Hematopoietic multipotent progenitor cell treated with erythropoietin and hydrocortisone succinate and interleukin-3 and kit ligand, for 4 days (in vitro differentiated cells): ENCODE data around the gene MARVELD2.
"Not testable (repeated sequence)": the region's sequence is repeated elsewhere in the genome, so short reads cannot be mapped to it uniquely, and the experiment has no call there.

Experiments
- DNase-seq: peaks from one replicate; pipeline ENCODE4 v3.0.0-alpha.2; 2015

The MARVELD2 gene

GRCh38 chr5:69414885-69415583, at the start of gene MARVELD2:
Gene MARVELD2, plus strand, starts transcription at chr5:69415116. Its CDS starts 4,270 bp downstream, at chr5:69419386.
- peak; percentile 83 for DNase-seq

- peak; percentile 45 for DNase-seq
Measured at GRCh38 chr5:69367697-69368279, 47.1 kb upstream of the MARVELD2 start.

GRCh38 chr5:69368458-69369339, 46.2 kb upstream of the MARVELD2 start:
- DNase-seq, result peak; percentile 66

GRCh38 chr5:69369340-69370121, 45.4 kb upstream of the MARVELD2 start, which contains the start of the genes AK6, RAD17 and TAF9:
Gene AK6, minus strand, starts transcription at chr5:69369520. Its CDS starts 30 bp downstream, at chr5:69369490.
Gene RAD17, plus strand, starts transcription at chr5:69369818. Its CDS starts 2,391 bp downstream, at chr5:69372209.
Gene TAF9, minus strand, starts transcription at chr5:69369520. Its CDS starts 3,783 bp downstream, at chr5:69365737.
- DNase-seq, result peak; percentile 96

GRCh38 chr5:69370335-69370734, 44.6 kb upstream of the MARVELD2 start:
- DNase-seq, result not testable (repeated sequence)

- DNase-seq, result no peak
Measured at GRCh38 chr5:69372394-69372793, 42.5 kb upstream of the MARVELD2 start.

- DNase-seq, result no peak
Measured at GRCh38 chr5:69374911-69375446, 39.9 kb upstream of the MARVELD2 start.

GRCh38 chr5:69378376-69378775, 36.5 kb upstream of the MARVELD2 start:
- DNase-seq, result no peak

GRCh38 chr5:69404659-69405330, 10.1 kb upstream of the MARVELD2 start:
- DNase-seq, result peak; percentile 89

- no peak for DNase-seq
Measured at GRCh38 chr5:69415584-69415958, 655 bp downstream of the MARVELD2 start.

GRCh38 chr5:69416180-69416579, 1.3 kb downstream of the MARVELD2 start:
- DNase-seq, result no peak

GRCh38 chr5:69416699-69417098, 1.8 kb downstream of the MARVELD2 start:
- DNase-seq, result no peak

GRCh38 chr5:69418554-69418953, 3.6 kb downstream of the MARVELD2 start:
- DNase-seq, result no peak

GRCh38 chr5:69431424-69432303, 16.7 kb downstream of the MARVELD2 start:
- DNase-seq, result no peak

GRCh38 chr5:69432412-69433206, 17.7 kb downstream of the MARVELD2 start:
- DNase-seq, result no peak

- DNase-seq, result not testable (repeated sequence)
Measured at GRCh38 chr5:69435276-69435884, 20.5 kb downstream of the MARVELD2 start.

- DNase-seq, result no peak
Measured at GRCh38 chr5:69444127-69444754, 29.3 kb downstream of the MARVELD2 start.

- no peak for DNase-seq
Measured at GRCh38 chr5:69449511-69449910, 34.6 kb downstream of the MARVELD2 start.

GRCh38 chr5:69450116-69450515, 35.2 kb downstream of the MARVELD2 start:
- DNase-seq, result no peak
